ENCODE measurements around the gene TLL1. TPM values are rescaled to one million over a fixed set of nuclear protein-coding genes. Genes with fewer than 3 reads are reported as not detected.
A peak's percentile ranks its signal among the peaks of the same experiment; 100 is the strongest.

Gene TLL1
- polyA plus RNA-seq, 6 donors from 2014 or later: not detected

DNA sequence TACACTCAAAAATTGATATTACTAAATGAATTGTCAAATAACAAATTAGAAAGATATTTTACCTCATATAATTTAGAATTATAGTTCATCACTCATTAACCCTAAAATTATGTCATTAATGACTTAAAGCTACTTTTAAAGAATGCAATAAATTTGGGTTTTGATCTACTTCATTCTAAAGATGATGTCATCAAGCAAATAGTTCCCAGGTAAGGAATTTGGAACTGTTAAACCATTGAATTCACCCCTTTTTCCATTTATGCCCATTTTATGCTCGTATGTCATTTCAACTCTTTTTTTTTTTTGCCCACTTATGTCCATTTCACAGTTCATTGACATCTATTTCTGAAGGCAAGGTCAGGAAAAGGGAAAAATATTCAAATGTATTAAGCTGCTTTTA lies 135.5 kb downstream of the TLL1 start:
- Mint-ChIP-seq H3K36me3 (no peaks in the 10 kb centered on the region), H3K27ac (no peak overlapping the region), H3K27me3 (no peaks in the 10 kb centered on the region), H3K4me3 (no peak overlapping the region), H3K4me1 (no peaks in the 10 kb centered on the region), H3K9me3 (peaks cover 0 to 7% (median 2%) of the 10 kb centered on the region in 7 donors)
- ATAC-seq (ENCODE audit: low read depth in 2 of 2) (no peak), DNase-seq (no peak)

DNA sequence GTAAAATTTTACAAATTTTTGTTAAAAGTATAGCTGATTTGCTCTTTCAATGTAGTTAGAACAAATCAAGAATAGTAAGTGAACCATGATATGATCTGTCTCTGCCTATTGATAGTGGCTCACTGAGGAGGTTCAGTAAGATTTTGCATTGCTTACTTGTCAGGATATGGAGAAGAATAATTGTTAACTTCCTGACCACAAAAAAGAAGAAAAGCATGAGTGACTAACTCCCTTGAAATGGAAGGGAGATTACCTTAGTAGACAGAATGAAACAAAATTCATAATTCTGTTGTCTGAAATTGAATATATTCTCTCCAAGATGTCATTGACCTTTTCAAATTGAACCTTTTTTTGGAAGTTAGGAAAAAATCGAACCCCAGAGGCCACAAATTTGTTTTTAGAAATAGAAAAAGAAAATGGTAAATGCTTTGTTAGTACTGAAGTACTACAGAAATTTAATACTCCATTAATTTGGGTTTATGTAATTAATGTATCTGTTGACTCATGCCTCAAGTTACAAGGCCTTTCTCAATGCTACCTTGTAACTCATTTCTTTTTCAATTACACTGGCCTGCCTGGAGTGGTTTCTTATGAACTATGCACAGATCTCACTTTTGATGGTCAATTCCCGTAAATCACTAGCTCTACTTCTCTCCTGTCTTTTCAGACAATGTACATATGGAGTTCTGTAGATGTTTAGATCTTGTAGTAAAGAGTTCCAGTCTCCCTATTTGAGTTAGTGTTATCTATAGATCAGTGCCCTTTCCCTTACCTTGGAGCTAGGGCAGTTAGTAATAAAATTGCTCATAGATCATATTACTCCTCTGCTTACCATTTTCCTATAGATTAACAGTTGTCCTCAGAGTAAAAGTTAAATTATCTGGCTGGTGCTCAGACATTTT lies 139.3 kb downstream of the TLL1 start:
- no peak for DNase-seq
- Mint-ChIP-seq H3K36me3 (no peaks in the 10 kb centered on the region), H3K4me1 (no peaks in the 10 kb centered on the region), H3K27ac (no peak overlapping the region), H3K4me3 (no peak overlapping the region), H3K9me3 (peaks cover 0 to 7% (median 2%) of the 10 kb centered on the region in 7 donors), H3K27me3 (no peaks in the 10 kb centered on the region)
- ATAC-seq (ENCODE audit: low read depth in 2 of 2): no peak

DNA sequence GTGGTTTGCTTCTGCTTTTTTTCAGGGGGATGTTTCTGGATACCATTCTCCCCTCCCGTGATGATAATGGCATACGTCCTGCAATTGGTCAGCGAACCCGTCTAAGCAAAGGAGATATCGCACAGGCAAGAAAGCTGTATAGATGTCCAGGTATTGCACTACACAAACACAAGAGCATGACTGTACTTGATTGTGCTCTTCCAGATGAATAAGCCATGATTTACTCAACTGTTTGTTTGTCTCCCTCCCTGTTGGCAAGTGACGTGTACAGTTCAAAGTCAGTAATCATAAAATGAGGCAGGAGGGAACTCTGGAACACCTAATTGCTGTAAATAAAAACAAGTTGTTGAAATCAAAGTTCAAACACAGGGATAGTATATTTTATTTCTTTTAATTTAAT lies 141.4 kb downstream of the TLL1 start:
- Mint-ChIP-seq H3K36me3 (no peaks in the 10 kb centered on the region), H3K4me1 (no peaks in the 10 kb centered on the region), H3K9me3 (peaks cover 0 to 7% (median 2%) of the 10 kb centered on the region in 7 donors), H3K27me3 (no peaks in the 10 kb centered on the region), H3K27ac (no peak overlapping the region), H3K4me3 (no peak overlapping the region)
- ATAC-seq (ENCODE audit: low read depth in 2 of 2) (no peak), DNase-seq (no peak)

DNA sequence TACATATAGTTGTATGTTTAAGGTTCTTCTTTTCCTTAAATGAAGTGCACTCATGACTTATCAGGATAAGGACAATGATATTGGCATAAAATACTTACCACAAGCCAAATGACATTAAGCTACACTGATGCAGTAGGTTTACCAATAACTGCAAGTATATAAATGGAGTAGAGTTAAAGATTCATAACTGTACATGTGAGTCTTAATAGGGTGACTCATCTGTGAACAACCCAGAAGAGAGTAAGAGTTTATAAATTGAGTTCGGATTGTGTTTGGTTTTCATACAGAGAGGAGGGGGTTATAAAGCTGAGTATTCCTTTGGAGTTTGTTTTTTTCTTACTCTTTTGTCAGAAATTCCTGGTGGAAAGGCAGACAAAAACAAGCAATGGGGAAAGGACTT lies 144.8 kb downstream of the TLL1 start:
- peak overlapping the region in 1 of 6 donors; percentile 46 for H3K27ac Mint-ChIP-seq

DNA sequence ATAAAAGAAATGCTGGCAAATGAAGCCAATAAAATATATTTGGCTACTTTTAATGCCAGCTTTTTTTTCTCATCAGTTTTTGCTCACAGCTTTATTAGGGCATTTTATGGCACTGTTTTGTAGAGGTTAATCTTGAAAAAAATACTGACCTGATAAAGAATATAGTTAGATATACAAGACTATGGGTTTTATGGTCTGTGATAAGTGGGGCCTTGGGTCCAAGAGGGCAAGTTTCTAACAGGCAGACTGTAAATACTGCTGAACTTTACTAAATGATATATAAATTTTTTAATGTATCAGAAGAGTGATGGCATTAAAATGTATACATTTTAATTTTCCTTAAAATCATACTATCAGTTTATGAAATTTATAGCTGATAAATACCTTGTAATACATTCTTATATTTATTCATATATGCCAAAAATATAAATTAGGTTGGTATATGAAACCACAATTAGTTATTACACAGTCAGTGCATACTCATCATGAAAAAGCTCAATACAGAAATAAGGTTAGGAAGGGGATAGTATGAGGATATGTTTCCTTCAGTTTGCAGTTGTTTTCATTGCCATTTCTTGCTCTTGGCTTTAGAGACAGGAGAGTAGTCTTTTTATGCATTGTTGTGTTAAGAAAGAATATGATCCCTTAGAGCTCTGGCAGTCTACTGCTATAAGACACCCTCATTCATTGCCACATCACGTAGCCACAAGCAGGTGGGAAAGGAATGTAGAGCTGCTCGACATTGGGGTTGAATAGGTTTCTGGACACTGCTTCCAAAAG lies 146.6 kb downstream of the TLL1 start:
- no peaks in the 10 kb centered on the region for H3K27me3 Mint-ChIP-seq
- ATAC-seq (ENCODE audit: low read depth in 2 of 2) (no peak), DNase-seq (no peak)
- H3K27ac Mint-ChIP-seq: no peak overlapping the region
- H3K36me3 Mint-ChIP-seq: no peaks in the 10 kb centered on the region
- no peak overlapping the region for H3K4me3 Mint-ChIP-seq
- H3K9me3 Mint-ChIP-seq: peaks cover 0 to 4% (median 0%) of the 10 kb centered on the region in 7 donors
- no peaks in the 10 kb centered on the region for H3K4me1 Mint-ChIP-seq

More for the DNA sequence above, 144.8 kb downstream of the TLL1 start:
- Mint-ChIP-seq H3K4me3 (no peak overlapping the region), H3K9me3 (peaks cover 0 to 4% (median 0%) of the 10 kb centered on the region in 7 donors), H3K4me1 (no peaks in the 10 kb centered on the region), H3K36me3 (no peaks in the 10 kb centered on the region), H3K27me3 (no peaks in the 10 kb centered on the region)
- no peak for DNase-seq
- ATAC-seq (ENCODE audit: low read depth in 2 of 2): no peak

DNA sequence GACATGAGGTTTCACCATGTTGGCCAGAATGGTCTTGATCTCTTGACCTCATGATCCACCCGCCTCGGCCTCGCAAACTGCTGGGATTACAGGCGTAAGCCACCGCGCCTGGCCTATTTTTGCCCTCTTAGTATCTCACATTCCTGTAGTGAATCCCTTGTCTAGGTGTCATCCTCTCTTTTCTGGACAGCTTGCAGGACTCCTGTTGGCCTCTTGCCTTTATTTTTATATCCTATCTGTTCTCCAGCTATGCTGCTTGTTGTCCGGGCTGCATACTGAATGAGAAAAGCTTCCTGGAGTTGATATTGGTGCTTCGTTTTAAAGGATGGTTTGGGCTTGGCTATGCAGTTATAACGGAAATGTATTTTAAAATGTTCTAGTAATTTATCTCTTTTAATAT lies 148.6 kb downstream of the TLL1 start:
- H3K9me3 Mint-ChIP-seq: peaks cover 0 to 4% (median 0%) of the 10 kb centered on the region in 7 donors
- H3K27ac Mint-ChIP-seq: peak overlapping the region in 1 of 6 donors; percentile 65
- H3K36me3 Mint-ChIP-seq: no peaks in the 10 kb centered on the region
- no peaks in the 10 kb centered on the region for H3K27me3 Mint-ChIP-seq
- no peak overlapping the region for H3K4me3 Mint-ChIP-seq
- H3K4me1 Mint-ChIP-seq: no peaks in the 10 kb centered on the region
- DNase-seq (no peak), ATAC-seq (ENCODE audit: low read depth in 2 of 2) (no peak)

DNA sequence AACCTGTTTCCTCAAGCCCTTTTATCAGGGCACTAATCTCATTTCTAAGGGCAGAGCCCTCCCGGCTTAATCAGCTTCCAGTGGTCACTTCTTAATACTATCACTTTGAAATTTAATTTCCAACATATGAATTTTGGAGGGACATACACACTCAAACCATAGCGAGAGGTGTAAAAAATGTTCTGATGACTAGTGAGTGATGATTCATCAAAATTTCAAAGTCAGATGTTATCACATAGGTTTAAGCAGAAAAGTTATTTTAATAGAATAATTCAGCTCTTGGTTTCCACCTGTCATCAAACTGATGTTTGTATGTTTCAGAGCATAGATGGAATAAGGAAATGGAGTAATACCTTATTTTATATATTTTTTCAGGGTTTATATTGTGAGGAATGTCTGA lies 161.9 kb downstream of the TLL1 start:
- Mint-ChIP-seq H3K27ac (no peak overlapping the region), H3K27me3 (no peaks in the 10 kb centered on the region), H3K36me3 (no peaks in the 10 kb centered on the region), H3K9me3 (peaks cover 0 to 2% (median 0%) of the 10 kb centered on the region in 7 donors), H3K4me1 (no peaks in the 10 kb centered on the region), H3K4me3 (no peak overlapping the region)
- ATAC-seq (ENCODE audit: low read depth in 2 of 2) (no peak), DNase-seq (no peak)

DNA sequence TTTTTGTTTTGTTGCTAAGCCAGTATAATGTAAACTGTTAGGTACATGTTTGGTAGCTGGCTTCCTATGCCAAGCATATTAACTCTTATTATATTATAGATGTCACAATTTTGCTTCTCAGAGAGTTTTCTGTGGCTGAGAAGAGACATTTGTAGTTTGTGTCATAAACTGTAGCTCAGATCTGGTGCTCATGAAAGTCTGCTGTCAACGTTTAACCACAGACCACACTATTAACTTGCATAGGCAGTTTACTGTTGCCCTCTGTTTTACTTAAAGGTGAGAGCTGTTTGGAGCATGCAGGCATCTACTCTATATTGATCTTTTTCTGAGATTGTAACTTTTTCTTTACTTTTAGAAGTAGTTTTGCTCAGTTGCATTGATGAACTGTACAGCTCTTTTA lies 166.8 kb downstream of the TLL1 start:
- H3K4me3 Mint-ChIP-seq: no peak overlapping the region
- DNase-seq (no peak), ATAC-seq (ENCODE audit: low read depth in 2 of 2) (no peak)
- no peaks in the 10 kb centered on the region for H3K9me3 Mint-ChIP-seq
- no peaks in the 10 kb centered on the region for H3K27me3 Mint-ChIP-seq
- H3K27ac Mint-ChIP-seq: no peak overlapping the region
- no peaks in the 10 kb centered on the region for H3K4me1 Mint-ChIP-seq
- H3K36me3 Mint-ChIP-seq: no peaks in the 10 kb centered on the region

DNA sequence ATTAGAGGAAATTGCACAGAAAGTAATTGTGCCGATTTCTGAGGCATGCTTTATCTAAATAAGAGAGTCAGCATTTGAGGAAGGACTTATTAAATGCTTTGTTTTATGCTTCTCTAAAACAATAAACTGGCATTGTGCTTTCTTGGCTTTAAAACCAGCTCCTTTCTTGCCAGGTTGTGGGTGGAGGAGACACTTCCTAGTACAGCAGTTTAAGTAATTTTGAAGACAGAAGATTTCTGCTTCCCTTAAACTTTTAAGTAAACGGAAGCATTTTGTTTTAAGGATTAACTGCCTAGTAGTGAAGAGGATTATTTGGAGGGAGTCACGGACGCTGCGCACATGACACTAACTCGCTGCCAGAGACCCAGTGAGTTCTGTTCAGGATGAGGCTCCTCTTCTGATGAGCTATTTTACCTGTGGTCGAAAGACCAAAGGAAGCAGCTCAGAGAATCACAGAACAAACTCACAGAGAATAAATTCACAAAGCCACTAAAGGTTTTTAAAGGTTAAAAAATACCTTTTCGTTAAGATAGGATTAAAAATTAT lies 169.5 kb downstream of the TLL1 start:
- no peak for DNase-seq
- Mint-ChIP-seq H3K9me3 (no peaks in the 10 kb centered on the region), H3K4me1 (no peaks in the 10 kb centered on the region), H3K4me3 (no peak overlapping the region), H3K36me3 (no peaks in the 10 kb centered on the region), H3K27me3 (no peaks in the 10 kb centered on the region), H3K27ac (no peak overlapping the region)
- no peak for ATAC-seq (ENCODE audit: low read depth in 2 of 2)

DNA sequence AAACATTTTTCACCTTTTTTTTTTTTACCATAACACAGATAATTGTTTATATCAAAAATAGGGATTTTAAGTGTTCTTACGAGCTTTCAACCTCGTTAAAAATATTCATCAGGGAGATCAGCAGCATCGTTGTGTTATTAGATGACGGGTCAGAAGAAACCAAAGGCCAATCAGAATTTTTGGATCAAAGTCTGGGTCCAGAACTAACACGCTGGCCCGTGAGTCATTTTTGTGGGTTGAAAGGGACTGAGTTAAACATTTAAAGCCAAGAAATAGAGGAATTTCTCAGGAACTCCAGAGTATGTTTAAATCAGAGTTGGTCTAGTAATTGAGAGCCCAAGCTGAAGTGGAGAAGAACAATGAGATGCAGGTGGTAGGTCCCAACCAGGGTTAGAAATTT lies 170.8 kb downstream of the TLL1 start:
- no peaks in the 10 kb centered on the region for H3K27me3 Mint-ChIP-seq
- H3K27ac Mint-ChIP-seq: no peak overlapping the region
- DNase-seq (no peak), ATAC-seq (ENCODE audit: low read depth in 2 of 2) (no peak)
- H3K4me1 Mint-ChIP-seq: no peaks in the 10 kb centered on the region
- no peaks in the 10 kb centered on the region for H3K9me3 Mint-ChIP-seq
- H3K4me3 Mint-ChIP-seq: no peak overlapping the region
- H3K36me3 Mint-ChIP-seq: no peaks in the 10 kb centered on the region

DNA sequence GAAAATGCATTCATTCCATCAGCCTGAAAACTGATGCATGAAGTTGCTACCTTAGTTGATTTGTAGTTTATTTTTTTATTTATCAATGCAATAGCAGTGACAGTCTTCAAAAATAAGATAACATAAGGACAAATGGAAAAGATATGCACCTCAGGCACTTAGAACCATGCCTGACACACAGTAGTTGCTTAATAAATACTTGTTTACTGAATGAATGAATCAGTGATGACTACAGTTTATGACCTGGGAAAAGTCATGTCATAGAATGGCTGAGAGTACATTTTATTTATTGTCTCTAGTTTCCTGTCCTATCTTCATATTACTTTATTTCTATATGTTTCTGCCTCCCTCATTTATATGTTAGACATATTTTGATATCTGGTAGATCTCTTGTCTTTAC lies 171.8 kb downstream of the TLL1 start:
- Mint-ChIP-seq H3K27me3 (no peaks in the 10 kb centered on the region), H3K27ac (no peak overlapping the region), H3K36me3 (no peaks in the 10 kb centered on the region), H3K9me3 (no peaks in the 10 kb centered on the region), H3K4me3 (no peak overlapping the region), H3K4me1 (no peaks in the 10 kb centered on the region)
- no peak for ATAC-seq (ENCODE audit: low read depth in 2 of 2)
- DNase-seq: no peak

DNA sequence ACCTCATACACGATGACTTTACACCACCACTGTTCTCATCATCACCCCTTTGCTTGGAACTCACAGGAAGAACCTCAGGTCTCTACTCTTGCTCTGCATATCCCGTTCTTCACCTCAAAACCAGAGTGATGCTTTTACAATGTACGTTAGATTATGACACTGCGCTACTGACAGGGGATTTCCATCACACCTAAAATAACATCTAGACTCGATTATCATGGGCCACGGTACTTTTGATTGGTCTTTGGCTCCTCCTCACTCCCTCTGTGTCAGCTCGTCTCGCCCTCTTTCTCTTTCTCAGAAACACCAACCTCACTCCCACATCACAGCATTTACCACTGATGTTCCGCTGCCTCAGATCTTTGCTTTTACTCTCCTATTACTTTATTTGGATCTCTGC lies 172.4 kb downstream of the TLL1 start:
- no peak overlapping the region for H3K4me3 Mint-ChIP-seq
- H3K36me3 Mint-ChIP-seq: no peaks in the 10 kb centered on the region
- ATAC-seq (ENCODE audit: low read depth in 2 of 2) (no peak), DNase-seq (no peak)
- no peaks in the 10 kb centered on the region for H3K9me3 Mint-ChIP-seq
- no peaks in the 10 kb centered on the region for H3K27me3 Mint-ChIP-seq
- no peak overlapping the region for H3K27ac Mint-ChIP-seq
- H3K4me1 Mint-ChIP-seq: no peaks in the 10 kb centered on the region

DNA sequence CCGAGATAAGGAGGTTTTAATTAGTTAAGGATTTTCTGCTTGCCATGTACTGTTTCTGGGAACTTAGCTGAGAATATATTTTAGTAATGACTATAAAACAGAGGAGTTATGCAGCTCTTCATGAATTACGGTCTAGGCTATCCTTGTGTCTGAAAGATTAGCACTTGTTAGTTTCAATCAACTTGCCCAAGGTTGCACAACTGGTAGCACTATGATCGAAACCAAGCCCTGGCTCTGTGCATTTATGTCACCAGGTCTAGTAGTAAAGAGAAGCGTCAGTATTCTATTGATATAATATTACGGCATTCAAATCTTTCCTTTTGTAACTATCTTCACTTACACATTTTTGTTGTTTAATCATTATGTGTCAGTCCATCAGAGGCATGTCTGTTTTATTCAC lies 176.0 kb downstream of the TLL1 start:
- Mint-ChIP-seq H3K27ac (no peak overlapping the region), H3K27me3 (no peaks in the 10 kb centered on the region), H3K4me1 (no peaks in the 10 kb centered on the region), H3K9me3 (no peaks in the 10 kb centered on the region), H3K36me3 (no peaks in the 10 kb centered on the region), H3K4me3 (no peak overlapping the region)
- ATAC-seq (ENCODE audit: low read depth in 2 of 2) (no peak), DNase-seq (no peak)

DNA sequence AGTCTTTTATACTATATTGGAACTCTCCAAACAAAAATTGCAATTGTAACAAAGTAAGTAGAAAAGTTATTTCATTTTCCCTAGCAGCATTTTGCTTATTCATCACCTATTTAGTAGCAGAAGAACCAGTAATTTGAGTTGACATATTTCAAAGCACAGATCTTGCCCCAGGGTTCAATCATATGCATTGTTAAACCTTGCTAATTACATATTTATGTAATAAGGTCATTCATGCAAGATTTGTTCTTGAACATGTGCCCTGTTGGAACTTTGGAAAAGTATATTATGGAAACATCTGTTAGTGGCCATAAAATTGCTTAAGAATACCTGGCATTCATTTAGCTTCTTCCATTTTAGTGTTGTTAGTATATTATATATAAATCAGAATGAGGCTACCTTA lies 191.7 kb downstream of the TLL1 start:
- Mint-ChIP-seq H3K36me3 (no peaks in the 10 kb centered on the region), H3K27ac (no peak overlapping the region), H3K27me3 (no peaks in the 10 kb centered on the region), H3K4me3 (no peak overlapping the region), H3K9me3 (no peaks in the 10 kb centered on the region), H3K4me1 (no peaks in the 10 kb centered on the region)
- no peak for ATAC-seq (ENCODE audit: low read depth in 2 of 2)
- no peak for DNase-seq

Data from naive B cell (primary cell).